K562 (cell line): Measurements from ENCODE around the gene SMAD7. TPM values are rescaled to one million over a fixed set of nuclear protein-coding genes. Genes with fewer than 3 reads are reported as not detected.

Source experiments
- ATAC-seq: fragments of 200-7000 bp; cut with Tn5 transposase; 3 replicates; pipeline ENCODE4 v1.9.1; 2020; ENCODE audit warnings: moderate library complexity
- BruUV-seq: library from RNA; stranded (reverse); fragments of 400-500 nt; replicated peaks from 2 replicates; lab custom pipeline; 2021; lab: Mats Ljungman, UMichigan
- CTCF ChIA-PET: fragments of 300-600 bp; formaldehyde crosslinking; extraction: SDS; loops from one replicate; lab custom pipeline; 2021; ENCODE audit warnings: low intra/inter-chr PET ratio; lab: Yijun Ruan, JAX
- POLR2A ChIA-PET: fragments of 300-600, 350-650 bp; sonication (Branson Sonifier 250); formaldehyde crosslinking; extraction: SDS; loops from one replicate; lab custom pipeline; 2021; ENCODE audit warnings: antibody characterized with exemption, inconsistent platforms; lab: Yijun Ruan, JAX
- DNase-seq, 4 experiments: peaks; one replicate each; pipeline versions ENCODE4 v3.0.0 to v3.0.0-alpha.2; 2011 to 2018; ENCODE audit warnings: low spot score in 3 of 4, mixed read lengths in 3 of 4; ENCODE audit errors: extremely low read depth in 1 of 4
- FAIRE-seq: peaks from 2 replicates; lab custom pipeline; 2011; peaks lifted over from hg19 to GRCh38; lab: Jason Lieb, UNC
- H2AFZ ChIP-seq: 2 replicates; pipeline ENCODE4 v1.6.0; 2011; ENCODE audit warnings: low read depth, low read length, control low read depth, inconsistent platforms
- H3K27ac ChIP-seq: fragments of 200-600 bp; 3 replicates; pipeline ENCODE4 v1.8.0; 2011; ENCODE audit warnings: low read depth, mild to moderate bottlenecking, control low read depth, inconsistent platforms, low read length, moderate library complexity, mixed read lengths; ENCODE audit errors: extremely low read depth
- H3K27me3 ChIP-seq, 2 experiments: fragments of 300-600 bp in 1 of 2; 2 replicates in 1 of 2; 3 replicates in 1 of 2; pipeline versions ENCODE4 v1.6.0 to v1.8.0; 2011; ENCODE audit warnings: inconsistent platforms in 2 of 2, low read length in 2 of 2, mild to moderate bottlenecking in 1 of 2, mixed read lengths in 1 of 2, moderate library complexity in 1 of 2; ENCODE audit not compliant: control insufficient read depth in 2 of 2, insufficient read depth in 2 of 2
- H3K36me3 ChIP-seq: fragments of 300-600 bp; 3 replicates; pipeline ENCODE4 v1.8.0; 2011; ENCODE audit warnings: mild to moderate bottlenecking, low read length, inconsistent platforms; ENCODE audit not compliant: control insufficient read depth, insufficient read depth
- H3K4me1 ChIP-seq, 2 experiments: fragments of 200-600 bp in 1 of 2; replicated peaks in 1 of 2; 2 replicates in 1 of 2; 3 replicates in 1 of 2; pipeline versions ENCODE4 v1.5.1 to v1.8.0; 2011; ENCODE audit warnings: inconsistent platforms in 2 of 2, low read length in 2 of 2, mild to moderate bottlenecking in 1 of 2, mixed read lengths in 1 of 2, moderate library complexity in 1 of 2; ENCODE audit not compliant: control insufficient read depth in 2 of 2, insufficient read depth in 2 of 2
- H3K4me2 ChIP-seq: 2 replicates; pipeline ENCODE4 v1.6.1; 2011; ENCODE audit warnings: low read length, control low read depth, inconsistent platforms, mixed read lengths; ENCODE audit not compliant: insufficient read depth
- H3K4me3 ChIP-seq: fragments of 200-600 bp; sonication (generic), shearing (Covaris generic); 2 replicates; pipeline ENCODE4 v1.5.1; 2016; ENCODE audit warnings: control low read depth, inconsistent platforms
- H3K79me2 ChIP-seq: fragments of 200-600 bp; 3 replicates; pipeline ENCODE4 v1.8.0; 2011; ENCODE audit warnings: low read length, inconsistent platforms; ENCODE audit not compliant: control insufficient read depth, insufficient read depth
- H3K9ac ChIP-seq, 2 experiments: 2 replicates each; pipeline versions ENCODE4 v1.6.0 to v1.6.1; 2011; ENCODE audit warnings: low read depth in 2 of 2, low read length in 2 of 2, control low read depth in 1 of 2, inconsistent platforms in 1 of 2, mild to moderate bottlenecking in 1 of 2, mixed read lengths in 1 of 2; ENCODE audit not compliant: insufficient read depth in 1 of 2
- H3K9me1 ChIP-seq: one replicate; pipeline ENCODE4 v1.6.0; 2011; ENCODE audit warnings: inconsistent platforms, mild to moderate bottlenecking, low read length, moderate library complexity; ENCODE audit not compliant: control insufficient read depth, insufficient read depth
- H3K9me3 ChIP-seq: replicated peaks from 2 replicates; pipeline ENCODE4 v1.5.1; 2011; ENCODE audit warnings: low read depth, low read length, inconsistent platforms; ENCODE audit not compliant: control insufficient read depth, insufficient read depth
- H4K20me1 ChIP-seq: replicated peaks from 2 replicates; pipeline ENCODE4 v1.6.1; 2011; ENCODE audit warnings: low read length, inconsistent platforms, mixed read lengths; ENCODE audit not compliant: control insufficient read depth, insufficient read depth
- BACH1 ChIP-seq: fragments of 200-800 bp; sonication (Bioruptor generic); IDR thresholded peaks from 2 replicates; pipeline ENCODE4 v1.6.1; 2016; ENCODE audit warnings: missing genetic modification characterization, missing compliant biosample characterization
- DEAF1 ChIP-seq: fragments of 450-650 bp; formaldehyde crosslinking; IDR thresholded peaks from 2 replicates; pipeline ENCODE4 v1.4.0; 2020; ENCODE audit warnings: mild to moderate bottlenecking, moderate library complexity
- ELK3 ChIP-seq: fragments of 450-650 bp; formaldehyde crosslinking; IDR thresholded peaks from 2 replicates; pipeline ENCODE4 v1.4.0; 2020; ENCODE audit warnings: mild to moderate bottlenecking
- ESRRA ChIP-seq: fragments of 450-650 bp; IDR thresholded peaks from 2 replicates; pipeline ENCODE4 v1.6.1; 2014; ENCODE audit warnings: low read depth, mild to moderate bottlenecking, moderate library complexity, borderline replicate concordance
- GATAD2B ChIP-seq: fragments of 450-650 bp; IDR thresholded peaks from 2 replicates; pipeline ENCODE4 v1.6.1; 2017; ENCODE audit warnings: mild to moderate bottlenecking, borderline replicate concordance
- GTF2A2 ChIP-seq: IDR thresholded peaks from 2 replicates; pipeline ENCODE4 v1.6.1; 2016; ENCODE audit warnings: mild to moderate bottlenecking, missing genetic modification characterization, missing compliant biosample characterization
- KAT8 ChIP-seq: fragments of 450-650 bp; IDR thresholded peaks from 2 replicates; pipeline ENCODE4 v1.6.1; 2016; ENCODE audit warnings: low read depth, mild to moderate bottlenecking
- NEUROD1 ChIP-seq: fragments of 150-350 bp; IDR thresholded peaks from 2 replicates; pipeline ENCODE4 v1.6.1; 2014; ENCODE audit warnings: borderline replicate concordance, low read length, low read depth; ENCODE audit not compliant: partially characterized antibody
- PML ChIP-seq: IDR thresholded peaks from 2 replicates; pipeline ENCODE4 v1.6.1; 2012; ENCODE audit warnings: low read length, inconsistent platforms
- RB1 ChIP-seq: fragments of 450-650 bp; IDR thresholded peaks from 2 replicates; pipeline ENCODE4 v1.6.1; 2017; ENCODE audit warnings: low read depth, mild to moderate bottlenecking
- RFX1 ChIP-seq: fragments of 450-650 bp; IDR thresholded peaks from 2 replicates; pipeline ENCODE4 v1.6.1; 2016; ENCODE audit warnings: mild to moderate bottlenecking, moderate library complexity
- RUNX1 ChIP-seq: sonication (generic); IDR thresholded peaks from 2 replicates; pipeline ENCODE4 v1.6.1; 2016; ENCODE audit warnings: antibody characterized with exemption, low read depth
- ZNF124 ChIP-seq: sonication (generic); formaldehyde crosslinking; IDR thresholded peaks from 2 replicates; pipeline ENCODE4 v1.8.1; 2022; ENCODE audit warnings: missing genetic modification reagents
- ZNF407 ChIP-seq: fragments of 450-650 bp; IDR thresholded peaks from 2 replicates; pipeline ENCODE4 v1.6.1; 2016; ENCODE audit warnings: low read depth
- ZNF551 ChIP-seq: fragments of 250-450 bp; sonication (Bioruptor Pico); IDR thresholded peaks from 2 replicates; pipeline ENCODE4 v1.5.0; 2021; ENCODE audit warnings: mild to moderate bottlenecking, moderate library complexity
- WGBS: fragments of 100-300 bp; shearing (Covaris generic); methylation state at CpG from one replicate; pipeline ENCODE4 v1.1.6; 2016; ENCODE audit warnings: low coverage, mixed read lengths; ENCODE audit not compliant: insufficient coverage; ENCODE audit errors: missing lambda C conversion rate; 5-methylcytosine and 5-hydroxymethylcytosine counted together
- in situ Hi-C: fragments of 300-500 bp; cut with MboI; formaldehyde crosslinking; loops from 4 replicates; pipeline ENCODE4 v1.15.0; 2018; ENCODE audit warnings: inconsistent platforms, mixed read lengths
- intact Hi-C: fragments of 100-400 bp; cut with micrococcal nuclease; formaldehyde crosslinking; loops from 2 replicates; pipeline ENCODE4 v1.14.2; 2022
- polyA plus RNA-seq, 8 experiments: library from polyadenylated mRNA; depleted of rRNA in 4 of 8; stranded (reverse) in 5 of 8; unstranded in 3 of 8; fragments of >200 nt; fragmentation: Nextera tagmentation in 2 of 8; fragmentation: Illumina TruSeq in 1 of 8; extraction: Ambion mirVana in 2 of 8; extraction: Trizol in 1 of 8; gene quantifications; 2 replicates each; pipeline versions ENCODE4 v1.2.1 to v1.2.3, GENCODE V29; 2011 to 2014; ENCODE audit warnings: inconsistent platforms in 1 of 8, missing spikeins in 1 of 8
- total RNA-seq, 7 experiments: library from RNA; depleted of rRNA in 6 of 7; stranded (reverse); fragments of >200 nt in 6 of 7; fragmentation: Illumina TruSeq in 2 of 7; extraction: Trizol in 2 of 7; gene quantifications; 2 replicates each; pipeline versions ENCODE4 v1.2.1 to v1.2.3, GENCODE V29; 2011 to 2021; ENCODE audit warnings: low replicate concordance in 1 of 7

Gene SMAD7
- total and polyA plus RNA-seq, 9 of the 15 experiments (the other 6 are each of a cell fraction or from before 2014, with no cell fraction given): 0.13 to 3.0 (median 1.6) TPM

GRCh38 chr18:48938827-48939204 lies 11.9 kb downstream of the SMAD7 start:
- DNase-seq (no peak), FAIRE-seq (no peak), ATAC-seq (no peak)
- Histone ChIP-seq H3K36me3 (0 out of 3 replicates have a peak, but pooled peaks cover 2% of the 10 kb centered on the region), H2AFZ (no peak overlapping the region), H3K4me1 (peaks cover 20 to 35% of the 10 kb centered on the region in 2 experiments), H3K4me3 (no peak overlapping the region), H4K20me1 (no peaks in the 10 kb centered on the region), H3K9me3 (no peaks in the 10 kb centered on the region), H3K79me2 (no peaks in the 10 kb centered on the region), H3K27me3 (no peaks in the 10 kb centered on the region), H3K9me1 (no peaks in the 10 kb centered on the region), H3K9ac (no peak overlapping the region), H3K4me2 (no peak overlapping the region), H3K27ac (no peak overlapping the region)
- 60% methylated on average over 2 of the region's 9 CpGs for WGBS
- BruUV-seq: no TSS peak
- ChIA-PET POLR2A (no interaction called here), CTCF (no interaction called here)
- intact Hi-C loops (no loop called here), in situ Hi-C loops (no loop called here)
- TF ChIP-seq RUNX1: no peak
- no peak for TF ChIP-seq ZNF407
- no peak for TF ChIP-seq ZNF551
- TF ChIP-seq GATAD2B: no peak
- no peak for TF ChIP-seq BACH1 (tag)
- no peak for TF ChIP-seq KAT8
- TF ChIP-seq ELK3 (CRISPR knock-in tag): no peak
- TF ChIP-seq ZNF124 (CRISPR knock-in tag): no peak
- no peak for TF ChIP-seq GTF2A2 (tag)
- no peak for TF ChIP-seq PML
- no peak for TF ChIP-seq DEAF1 (CRISPR knock-in tag)
- TF ChIP-seq NEUROD1: no peak
- no peak for TF ChIP-seq RFX1
- no peak for TF ChIP-seq ESRRA
- no peak for TF ChIP-seq RB1
